ENCODE results near the gene POLR3GL.

GRCh38 chr1:146019231-146020057, 55.0 kb downstream of the POLR3GL start:
- TF ChIP-seq CTCF (IDR thresholded peaks at IDR 0.05; ENCODE audit: poor library complexity, severe bottlenecking), result no peak
- no peak for TF ChIP-seq TAF1 (IDR thresholded peaks at IDR 0.05; ENCODE audit: low read depth)
